Gastrocnemius medialis (tissue), 4 donors: ENCODE measurements around the gene GTF2B.

Experiments
- CTCF ChIP-seq, 5 experiments: fragments of 450-650 bp in 3 of 5; fragments of 200-600 bp in 2 of 5; sonication (generic) in 2 of 5; IDR thresholded peaks in 4 of 5; conservative IDR thresholded peaks in 1 of 5; 1 replicate in 4 of 5; 2 replicates in 1 of 5; pipeline ENCODE4 v1.5.1; 2016 to 2019; ENCODE audit warnings: antibody characterized with exemption in 5 of 5, mild to moderate bottlenecking in 3 of 5, moderate library complexity in 3 of 5
- POLR2A ChIP-seq, 2 donors: fragments of 450-650 bp; IDR thresholded peaks; one replicate each; pipeline ENCODE4 v1.6.1; 2017; ENCODE audit warnings: antibody characterized with exemption in 2 of 2, mild to moderate bottlenecking in 2 of 2, moderate library complexity in 2 of 2

DNA sequence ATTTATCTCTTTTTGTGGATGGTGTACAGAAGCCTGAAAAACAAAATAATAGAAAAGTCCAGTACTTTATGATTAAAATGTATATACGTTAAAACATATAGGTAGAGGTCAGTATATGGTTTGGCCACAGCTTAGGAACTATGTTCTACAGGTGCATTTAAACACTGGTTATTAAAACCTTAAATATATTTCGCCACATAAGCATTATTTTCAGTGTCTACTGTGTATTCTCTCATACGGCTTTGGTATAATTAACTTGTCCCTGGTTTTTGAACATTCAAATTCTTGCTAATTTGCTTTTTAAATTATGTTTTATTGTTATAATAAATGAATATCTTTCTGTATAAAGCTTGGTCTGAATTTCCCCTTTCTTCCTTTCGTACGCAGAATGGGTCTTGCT lies 87.9 kb downstream of the GTF2B start:
- TF ChIP-seq CTCF (IDR thresholded peaks at IDR 0.05 in 4 of 5, conservative IDR thresholded peaks at IDR 0.05 in 1 of 5) (no peak), POLR2A (IDR thresholded peaks at IDR 0.05) (no peak)
